Thyroid gland (tissue), 4 donors: ENCODE measurements around the gene SNAP47. TPM values are rescaled to one million over a fixed set of nuclear protein-coding genes. Genes with fewer than 3 reads are reported as not detected.

Source experiments
- DNase-seq, 2 donors: peaks; one replicate each; pipeline ENCODE4 v3.0.0-alpha.2; 2019
- H3K27ac ChIP-seq, 3 donors: fragments of 200-600 bp; sonication (generic); 1 replicate in 2 of 3; 2 replicates in 1 of 3; pipeline ENCODE4 v1.5.1; 2016 to 2019; ENCODE audit warnings: mild to moderate bottlenecking in 1 of 3, moderate library complexity in 1 of 3
- H3K27me3 ChIP-seq: fragments of 200-600 bp; sonication (generic); one replicate; pipeline ENCODE4 v1.5.1; 2019
- H3K36me3 ChIP-seq, 2 donors: fragments of 200-600 bp; sonication (generic); one replicate each; pipeline ENCODE4 v1.5.1; 2016 to 2019
- H3K4me1 ChIP-seq, 2 donors: fragments of 200-600 bp; sonication (generic); one replicate each; pipeline ENCODE4 v1.5.1; 2017 to 2019
- H3K4me3 ChIP-seq, 3 donors: fragments of 200-600 bp; sonication (generic); replicated peaks in 1 of 3; 1 replicate in 2 of 3; 2 replicates in 1 of 3; pipeline ENCODE4 v1.5.1; 2016; ENCODE audit warnings: mild to moderate bottlenecking in 1 of 3
- H3K9me3 ChIP-seq: fragments of 200-600 bp; sonication (generic); one replicate; pipeline ENCODE4 v1.5.1; 2017
- CTCF ChIP-seq, 6 experiments: fragments of 200-600 bp in 3 of 6; fragments of 450-650 bp in 3 of 6; sonication (generic) in 3 of 6; IDR thresholded peaks; one replicate each; pipeline ENCODE4 v1.5.1; 2016 to 2019; ENCODE audit warnings: antibody characterized with exemption in 6 of 6, mild to moderate bottlenecking in 2 of 6, inconsistent platforms in 1 of 6, moderate library complexity in 1 of 6
- POLR2A ChIP-seq, 2 donors: fragments of 450-650 bp; IDR thresholded peaks; one replicate each; pipeline ENCODE4 v1.6.1; 2017; ENCODE audit warnings: antibody characterized with exemption in 2 of 2, mild to moderate bottlenecking in 2 of 2, moderate library complexity in 1 of 2
- WGBS, 2 donors: methylation state at CpG; one replicate each; pipeline ENCODE4 v1.1.5; 2017; 5-methylcytosine and 5-hydroxymethylcytosine counted together
- intact Hi-C: fragments of 100-400 bp; cut with DNase I; formaldehyde crosslinking; loops from one replicate; pipeline ENCODE4 v1.15.1; 2023
- total RNA-seq, 4 donors: library from RNA; depleted of rRNA; stranded (reverse); fragments of >200 nt; gene quantifications; one replicate each; pipeline ENCODE4 v1.2.3, GENCODE V29; 2016

SNAP47 gene
- total RNA-seq, 4 donors from 2014 or later = 50.4 to 72.6 (median 65.0) TPM

- DNase-seq = no peak
- no peaks in the 10 kb centered on the region for H3K27me3 ChIP-seq
- no peaks in the 10 kb centered on the region for H3K4me1 ChIP-seq
- 41 to 49% methylated on average over 2 of the region's 2 CpGs for WGBS, 2 donors
- TF ChIP-seq CTCF (IDR thresholded peaks at IDR 0.05) (no peak), POLR2A (IDR thresholded peaks at IDR 0.05) (no peak)
- no peaks in the 10 kb centered on the region for H3K9me3 ChIP-seq
- intact Hi-C loops = no loop called here
- H3K27ac ChIP-seq = no peak overlapping the region
- H3K4me3 ChIP-seq = no peak overlapping the region
- no peaks in the 10 kb centered on the region for H3K36me3 ChIP-seq
These were observed 89.0 kb downstream of the SNAP47 start for GRCh38 chr1:227824204-227824603.

- TF ChIP-seq CTCF (IDR thresholded peaks at IDR 0.05) (no peak), POLR2A (IDR thresholded peaks at IDR 0.05) (no peak)
- no peaks in the 10 kb centered on the region for H3K36me3 ChIP-seq
- DNase-seq = no peak
- intact Hi-C loops = no loop called here
- no peaks in the 10 kb centered on the region for H3K27me3 ChIP-seq
- H3K27ac ChIP-seq = no peak overlapping the region
- no peak overlapping the region for H3K4me3 ChIP-seq
- no peaks in the 10 kb centered on the region for H3K9me3 ChIP-seq
- WGBS, 2 donors = 80 to 88% methylated on average over 3 of the region's 3 CpGs
- no peaks in the 10 kb centered on the region for H3K4me1 ChIP-seq
These were observed 93.6 kb downstream of the SNAP47 start for GRCh38 chr1:227828786-227829185.

Other genes starting within 250 kb of the SNAP47 start
- gene ZNF678, start 171.9 kb upstream of the SNAP47 start, total RNA-seq = 10 to 100 TPM; 15.9 to 35.4 (median 23.9) TPM
- 10 to 100 TPM; 20.6 to 31.7 (median 28.8) TPM for gene JMJD4, start 133 bp upstream of the SNAP47 start, total RNA-seq
- gene PRSS38, start 80.2 kb downstream of the SNAP47 start, total RNA-seq = not detected
- gene WNT9A, start 212.5 kb downstream of the SNAP47 start, total RNA-seq = 1 to 10 TPM; 2.5 to 4.3 (median 3.4) TPM